DND-41 (cell line): ENCODE data around the gene NPSR1.
"Not testable (repeated sequence)": the region's sequence is repeated elsewhere in the genome, so short reads cannot be mapped to it uniquely, and the experiment has no call there.

ENCODE experiments used
- ATAC-seq: fragments of 200-7000 bp; cut with Tn5 transposase; 3 replicates; pipeline ENCODE4 v1.9.1; 2021; ENCODE audit warnings: low read depth; ENCODE audit not compliant: insufficient read depth
- DNase-seq: peaks from one replicate; pipeline ENCODE4 v3.0.0-alpha.2; 2020
- H2AFZ ChIP-seq: 2 replicates; pipeline ENCODE4 v1.6.0; 2012; ENCODE audit warnings: low read depth, low read length
- H3K27ac ChIP-seq: 2 replicates; pipeline ENCODE4 v1.5.1; 2012; ENCODE audit warnings: low read length, inconsistent platforms
- H3K27me3 ChIP-seq: fragments of 200-600 bp; sonication (generic); 2 replicates; pipeline ENCODE4 v1.6.0; 2012; ENCODE audit warnings: low read length, mild to moderate bottlenecking, inconsistent platforms; ENCODE audit not compliant: insufficient read depth, poor library complexity
- H3K36me3 ChIP-seq: 2 replicates; pipeline ENCODE4 v1.5.1; 2012; ENCODE audit warnings: low read length, inconsistent platforms; ENCODE audit not compliant: insufficient read depth
- H3K4me1 ChIP-seq: 2 replicates; pipeline ENCODE4 v1.5.1; 2012; ENCODE audit warnings: mild to moderate bottlenecking, low read length; ENCODE audit not compliant: insufficient read depth
- H3K4me2 ChIP-seq: 2 replicates; pipeline ENCODE4 v1.6.0; 2012; ENCODE audit warnings: mild to moderate bottlenecking, moderate library complexity, low read length, inconsistent platforms; ENCODE audit not compliant: insufficient read depth
- H3K4me3 ChIP-seq, 2 experiments: fragments of 200-600 bp in 1 of 2; shearing (Covaris generic) in 1 of 2; 2 replicates each; pipeline ENCODE4 v1.5.1; 2012 to 2016; ENCODE audit warnings: inconsistent platforms in 2 of 2, low read length in 2 of 2, mild to moderate bottlenecking in 2 of 2, low read depth in 1 of 2, moderate library complexity in 1 of 2
- H3K79me2 ChIP-seq: 2 replicates; pipeline ENCODE4 v1.6.0; 2012; ENCODE audit warnings: low read length, inconsistent platforms; ENCODE audit not compliant: insufficient read depth
- H3K9ac ChIP-seq: 2 replicates; pipeline ENCODE4 v1.6.0; 2012; ENCODE audit warnings: low read depth, mild to moderate bottlenecking, inconsistent platforms, low read length, moderate library complexity
- H3K9me3 ChIP-seq: 2 replicates; pipeline ENCODE4 v1.5.1; 2012; ENCODE audit warnings: low read length, moderate library complexity, mild to moderate bottlenecking, inconsistent platforms; ENCODE audit not compliant: insufficient read depth, severe bottlenecking
- H4K20me1 ChIP-seq: 2 replicates; pipeline ENCODE4 v1.6.0; 2012; ENCODE audit warnings: low read length; ENCODE audit not compliant: insufficient read depth
- EZH2 ChIP-seq: IDR thresholded peaks from 3 replicates; pipeline ENCODE4 v1.6.1; 2012; ENCODE audit warnings: borderline replicate concordance, low read depth, mild to moderate bottlenecking, moderate library complexity, low read length, inconsistent platforms; ENCODE audit not compliant: severe bottlenecking
- TF ChIP-seq, protein P1 (sequence below): IDR thresholded peaks from 2 replicates; pipeline ENCODE4 v1.5.1; 2012; ENCODE audit warnings: borderline replicate concordance, low read length, moderate library complexity, mild to moderate bottlenecking; ENCODE audit not compliant: poor library complexity, severe bottlenecking; ENCODE audit errors: extremely low read depth

Gene NPSR1

DNA sequence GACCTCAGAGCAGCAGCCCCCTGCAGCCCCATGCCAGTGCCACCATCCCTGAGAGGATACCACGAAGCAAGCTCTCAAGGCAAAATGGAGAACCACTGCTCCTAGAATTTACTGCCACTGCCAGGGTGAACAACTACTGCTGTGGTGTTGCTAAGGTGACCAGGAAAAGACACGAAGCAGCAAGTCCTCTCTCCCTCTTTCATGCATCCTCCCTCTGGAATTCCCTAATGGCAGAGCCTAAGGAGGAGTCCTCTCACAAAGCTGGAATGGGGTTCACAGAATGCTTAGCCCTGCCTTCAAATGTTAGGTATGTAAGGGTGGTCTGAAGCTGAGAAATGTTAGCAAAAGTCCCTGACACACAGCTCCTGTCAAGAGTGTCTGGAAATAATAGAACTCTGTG is 35.8 kb upstream of the NPSR1 start:
- H3K27ac ChIP-seq: no peak overlapping the region

DNA sequence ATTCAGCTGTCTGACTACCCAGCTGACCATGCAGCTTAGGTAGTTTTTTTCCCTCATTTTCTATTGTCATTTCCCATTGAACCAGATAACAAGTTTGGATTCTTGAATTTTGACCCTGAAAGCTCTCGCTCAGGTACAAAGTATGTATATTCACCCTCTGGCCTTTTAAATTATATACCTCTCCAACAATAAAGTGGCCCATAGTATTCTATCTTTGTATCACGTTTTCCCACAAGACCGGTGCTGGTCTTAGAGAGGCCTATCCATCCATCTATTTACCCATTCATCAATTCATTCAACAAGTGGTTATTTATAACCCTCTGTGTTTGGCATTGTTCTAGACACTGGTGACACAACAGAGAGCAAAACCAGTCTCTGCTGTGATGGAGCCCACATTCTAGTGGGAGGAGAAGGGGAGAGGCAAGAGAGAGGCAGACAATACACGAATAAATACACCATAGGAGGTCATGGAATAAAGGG is 35.2 kb upstream of the NPSR1 start:
- H2AFZ ChIP-seq: no peak overlapping the region
- no peak overlapping the region for H3K4me3 ChIP-seq
- no peak for ATAC-seq
- no peaks in the 10 kb centered on the region for H3K4me1 ChIP-seq
- no peak for DNase-seq
- H3K4me2 ChIP-seq: no peak overlapping the region
- no peak overlapping the region for H3K27ac ChIP-seq
- no peaks in the 10 kb centered on the region for H3K27me3 ChIP-seq
- no peaks in the 10 kb centered on the region for H3K79me2 ChIP-seq
- H4K20me1 ChIP-seq: no peaks in the 10 kb centered on the region
- H3K36me3 ChIP-seq: no peaks in the 10 kb centered on the region
- TF ChIP-seq EZH2: no peak
- TF ChIP-seq, protein P1, sequence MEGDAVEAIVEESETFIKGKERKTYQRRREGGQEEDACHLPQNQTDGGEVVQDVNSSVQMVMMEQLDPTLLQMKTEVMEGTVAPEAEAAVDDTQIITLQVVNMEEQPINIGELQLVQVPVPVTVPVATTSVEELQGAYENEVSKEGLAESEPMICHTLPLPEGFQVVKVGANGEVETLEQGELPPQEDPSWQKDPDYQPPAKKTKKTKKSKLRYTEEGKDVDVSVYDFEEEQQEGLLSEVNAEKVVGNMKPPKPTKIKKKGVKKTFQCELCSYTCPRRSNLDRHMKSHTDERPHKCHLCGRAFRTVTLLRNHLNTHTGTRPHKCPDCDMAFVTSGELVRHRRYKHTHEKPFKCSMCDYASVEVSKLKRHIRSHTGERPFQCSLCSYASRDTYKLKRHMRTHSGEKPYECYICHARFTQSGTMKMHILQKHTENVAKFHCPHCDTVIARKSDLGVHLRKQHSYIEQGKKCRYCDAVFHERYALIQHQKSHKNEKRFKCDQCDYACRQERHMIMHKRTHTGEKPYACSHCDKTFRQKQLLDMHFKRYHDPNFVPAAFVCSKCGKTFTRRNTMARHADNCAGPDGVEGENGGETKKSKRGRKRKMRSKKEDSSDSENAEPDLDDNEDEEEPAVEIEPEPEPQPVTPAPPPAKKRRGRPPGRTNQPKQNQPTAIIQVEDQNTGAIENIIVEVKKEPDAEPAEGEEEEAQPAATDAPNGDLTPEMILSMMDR: no peak
- no peaks in the 10 kb centered on the region for H3K9me3 ChIP-seq
- no peak overlapping the region for H3K9ac ChIP-seq

More for the DNA sequence above, 35.8 kb upstream of the NPSR1 start:
- H3K36me3 ChIP-seq: no peaks in the 10 kb centered on the region
- no peak for ATAC-seq
- H4K20me1 ChIP-seq: no peaks in the 10 kb centered on the region
- DNase-seq: no peak
- no peaks in the 10 kb centered on the region for H3K4me1 ChIP-seq
- H3K9ac ChIP-seq: no peak overlapping the region
- H3K79me2 ChIP-seq: no peaks in the 10 kb centered on the region
- no peaks in the 10 kb centered on the region for H3K27me3 ChIP-seq
- no peak overlapping the region for H2AFZ ChIP-seq
- H3K4me2 ChIP-seq: no peak overlapping the region
- TF ChIP-seq EZH2: no peak
- TF ChIP-seq, protein P1: no peak
- no peaks in the 10 kb centered on the region for H3K9me3 ChIP-seq
- no peak overlapping the region for H3K4me3 ChIP-seq

DNA sequence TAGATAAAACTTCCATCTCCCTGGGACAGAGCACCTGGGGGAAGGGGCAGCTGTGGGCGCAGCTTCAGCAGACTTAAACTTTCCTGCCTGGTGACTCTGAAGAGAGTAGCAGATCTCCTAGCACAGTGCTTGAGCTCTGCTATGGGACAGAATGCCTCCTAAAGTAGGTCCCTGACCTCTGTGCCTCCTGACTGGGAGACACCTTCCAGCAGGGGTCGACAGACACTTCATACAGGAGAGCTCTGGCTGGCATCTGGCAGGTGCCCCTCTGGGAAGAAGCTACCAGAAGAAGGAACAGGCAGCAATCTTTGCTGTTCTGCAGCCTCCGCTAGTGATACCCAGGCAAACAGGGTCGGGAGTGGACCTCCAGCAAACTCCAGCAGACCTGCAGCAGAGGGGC is 29.4 kb upstream of the NPSR1 start:
- H3K4me3 ChIP-seq, H4K20me1 ChIP-seq, H3K4me2 ChIP-seq, H3K9ac ChIP-seq, DNase-seq, H3K27me3 ChIP-seq, H3K79me2 ChIP-seq, H3K4me1 ChIP-seq, H2AFZ ChIP-seq, H3K9me3 ChIP-seq, H3K27ac ChIP-seq, ATAC-seq, H3K36me3 ChIP-seq: not testable (repeated sequence)

DNA sequence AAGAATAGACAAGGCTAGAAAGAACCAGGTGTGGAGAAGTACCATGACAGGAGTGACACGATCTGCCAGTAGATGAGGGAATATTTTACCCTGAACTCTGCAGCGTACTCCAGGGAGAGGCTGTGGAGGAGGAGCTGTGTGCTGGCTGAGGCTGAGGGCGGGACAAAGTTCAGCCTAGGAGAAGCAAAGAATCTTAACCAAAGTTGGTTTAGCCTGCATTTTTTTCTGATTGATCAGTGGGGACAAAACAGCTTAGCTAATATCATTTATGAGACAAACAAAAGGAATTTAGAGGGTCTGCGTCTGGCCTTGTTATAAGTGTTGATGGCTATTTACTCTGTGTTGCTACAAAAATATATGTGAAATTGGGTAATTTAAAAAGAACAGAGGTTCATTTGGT is 5.2 kb upstream of the NPSR1 start:
- Histone ChIP-seq H4K20me1 (no peaks in the 10 kb centered on the region), H3K79me2 (no peaks in the 10 kb centered on the region), H3K4me3 (no peak overlapping the region), H3K9me3 (no peaks in the 10 kb centered on the region), H3K36me3 (no peaks in the 10 kb centered on the region), H3K4me2 (no peak overlapping the region), H3K9ac (no peak overlapping the region), H3K4me1 (no peaks in the 10 kb centered on the region), H2AFZ (no peak overlapping the region), H3K27ac (no peak overlapping the region), H3K27me3 (no peaks in the 10 kb centered on the region)
- TF ChIP-seq, protein P1: no peak
- TF ChIP-seq EZH2: no peak
- DNase-seq: no peak
- no peak for ATAC-seq
